HG02938 (cell line): ENCODE measurements around the gene APOA4.
"Not testable (repeated sequence)": the region's sequence is repeated elsewhere in the genome, so short reads cannot be mapped to it uniquely, and the experiment has no call there.

Experiments used
- ATAC-seq: cut with Tn5 transposase; IDR thresholded peaks from one replicate; pipeline ENCODE4 v1.9.1; 2021; ENCODE audit warnings: mild to moderate bottlenecking, moderate library complexity; ENCODE audit not compliant: unreplicated experiment

Gene APOA4

DNA sequence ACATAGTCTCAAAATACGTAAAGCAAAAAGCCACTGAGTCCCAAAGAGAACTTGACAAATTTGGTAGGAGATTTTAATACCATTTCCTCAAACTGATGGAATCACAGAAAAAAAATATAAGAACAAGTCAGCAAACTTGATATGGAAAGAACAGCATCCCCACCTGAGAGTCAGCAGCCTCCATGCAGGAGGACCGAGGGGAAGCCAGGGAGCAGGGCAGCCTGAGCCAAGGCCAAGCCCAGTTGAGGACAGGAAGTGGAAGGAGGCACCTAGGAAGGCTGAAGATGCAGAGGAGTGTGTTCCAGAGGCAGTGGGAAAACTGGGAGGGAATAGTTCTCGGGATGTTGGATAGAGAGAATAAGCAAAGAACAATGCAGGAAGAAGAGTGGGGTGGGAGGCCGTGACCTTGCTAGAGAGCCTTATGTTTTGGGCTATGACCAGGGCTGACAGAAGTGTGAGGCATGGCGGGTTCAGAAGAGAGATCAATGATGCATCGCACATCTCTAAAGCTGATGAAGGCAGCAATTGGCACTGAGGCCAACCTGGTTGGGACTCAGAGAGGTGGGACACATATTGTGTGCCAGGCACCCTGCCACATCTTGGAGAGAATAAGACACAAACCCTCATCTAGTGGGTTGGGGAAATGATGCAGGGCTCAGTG lies 15.4 kb downstream of the APOA4 start:
- ATAC-seq, result no peak

DNA sequence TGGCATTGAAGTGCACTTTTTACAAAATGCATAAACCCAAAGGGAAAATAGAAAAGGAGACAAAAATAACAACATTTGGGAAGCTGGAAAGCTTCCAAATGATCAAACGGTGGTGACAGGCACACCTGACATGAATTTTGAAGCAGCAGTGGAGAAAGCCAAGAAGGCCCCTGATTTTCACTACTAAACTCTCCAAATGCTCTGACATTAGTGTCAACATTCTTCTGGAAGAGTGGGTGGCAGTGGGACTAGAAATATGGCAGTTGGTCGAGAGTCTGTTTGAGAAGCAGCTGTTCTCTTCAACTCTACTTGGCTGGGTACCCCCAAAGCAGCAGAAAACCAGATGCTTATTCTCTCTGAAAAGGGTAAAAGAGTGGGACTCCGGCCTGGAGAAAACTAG lies 19.1 kb downstream of the APOA4 start:
- ATAC-seq, result no peak

DNA sequence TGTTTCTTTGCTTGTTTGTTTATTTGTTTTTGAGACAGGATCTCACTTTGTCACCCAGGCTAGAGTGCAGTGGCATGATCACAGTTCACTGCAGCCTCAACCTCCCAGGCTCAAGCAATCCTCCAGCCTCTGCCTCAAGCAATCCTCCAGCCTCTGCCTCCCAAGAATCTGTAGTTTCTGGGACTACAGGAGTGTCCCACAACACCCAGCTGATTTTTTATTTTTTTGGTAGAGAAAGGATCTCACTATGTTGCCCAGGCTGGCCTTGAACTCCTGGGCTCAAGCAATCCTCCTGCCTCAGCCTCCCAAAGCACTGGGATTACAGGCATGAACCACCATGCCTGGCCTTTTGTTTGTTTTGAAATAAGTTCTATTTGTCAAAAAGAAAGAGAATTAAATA lies 21.4 kb downstream of the APOA4 start:
- not testable (repeated sequence) for ATAC-seq

DNA sequence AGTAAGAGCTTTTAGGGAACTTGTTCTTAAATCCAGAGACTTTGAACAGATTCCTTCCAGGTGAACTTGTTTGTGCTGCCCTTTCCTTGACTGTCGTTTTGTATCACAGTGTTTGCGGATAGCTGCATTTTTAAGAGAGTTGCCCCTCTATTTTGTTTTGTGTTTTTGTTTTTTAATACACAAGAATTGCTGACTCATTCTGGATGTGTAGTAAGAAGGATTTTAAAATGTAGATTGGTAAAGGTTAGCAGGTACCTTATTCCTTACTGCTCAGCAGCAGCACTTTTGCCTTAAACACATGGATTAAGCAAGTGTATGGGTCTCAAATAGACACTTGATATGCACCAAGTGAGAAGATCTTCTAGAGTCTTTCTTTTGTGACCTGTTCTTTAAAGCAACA lies 22.5 kb downstream of the APOA4 start:
- ATAC-seq, result no peak

DNA sequence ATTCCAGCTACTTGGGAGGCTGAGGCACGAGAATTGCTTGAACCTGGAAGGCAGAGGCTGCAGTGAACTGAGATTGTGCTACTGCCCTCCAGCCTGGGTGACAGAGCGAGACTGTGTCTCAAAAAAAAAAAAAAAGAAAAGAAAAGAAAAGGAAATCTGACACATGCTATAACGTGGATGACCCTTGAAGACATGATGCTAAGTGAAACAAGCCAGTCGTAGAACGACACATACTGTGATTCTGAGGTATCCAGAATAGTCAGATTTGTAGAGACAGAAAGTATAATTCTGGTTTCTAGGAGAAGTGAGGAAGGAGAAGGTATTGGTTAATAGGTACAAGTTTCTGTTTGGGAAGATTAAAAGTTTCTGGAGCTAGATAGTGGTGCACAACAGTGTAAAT lies 24.7 kb downstream of the APOA4 start:
- no peak for ATAC-seq

DNA sequence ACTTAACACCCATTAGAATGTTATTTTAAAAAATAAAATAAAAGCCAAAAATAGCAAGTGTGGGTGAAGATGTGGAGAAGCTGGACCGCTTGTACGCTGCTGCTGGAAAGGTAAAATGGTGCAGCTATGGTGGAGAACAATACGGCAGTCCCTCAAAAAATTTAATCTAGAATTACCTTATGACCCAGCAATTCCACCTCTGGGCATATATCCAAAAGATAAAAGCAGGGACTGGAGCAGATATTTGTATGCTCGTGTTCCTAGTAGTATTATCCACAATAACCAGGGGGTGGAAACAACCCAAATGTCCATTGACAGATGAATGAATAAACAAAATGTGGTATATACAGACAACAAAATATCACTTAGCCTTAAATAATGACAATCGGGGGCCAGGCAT lies 25.3 kb downstream of the APOA4 start:
- no peak for ATAC-seq

DNA sequence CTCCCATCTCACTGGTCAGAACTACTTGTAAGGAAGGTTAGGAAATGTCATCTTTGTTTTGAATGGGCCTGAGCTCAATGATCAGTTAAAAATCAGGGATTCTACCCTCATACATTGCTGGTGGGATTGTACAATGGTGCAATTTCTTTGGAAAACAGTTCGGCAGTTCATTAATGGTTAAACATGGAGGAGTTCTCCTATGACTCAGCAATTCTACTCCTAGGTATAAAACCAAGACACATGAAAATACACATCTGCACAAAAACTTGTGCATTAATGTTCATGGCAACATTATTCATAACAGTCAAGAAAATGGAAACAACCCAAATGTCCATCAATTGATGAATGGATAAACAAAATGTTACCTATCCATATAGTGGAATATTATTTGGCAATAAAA lies 26.6 kb downstream of the APOA4 start:
- no peak for ATAC-seq

DNA sequence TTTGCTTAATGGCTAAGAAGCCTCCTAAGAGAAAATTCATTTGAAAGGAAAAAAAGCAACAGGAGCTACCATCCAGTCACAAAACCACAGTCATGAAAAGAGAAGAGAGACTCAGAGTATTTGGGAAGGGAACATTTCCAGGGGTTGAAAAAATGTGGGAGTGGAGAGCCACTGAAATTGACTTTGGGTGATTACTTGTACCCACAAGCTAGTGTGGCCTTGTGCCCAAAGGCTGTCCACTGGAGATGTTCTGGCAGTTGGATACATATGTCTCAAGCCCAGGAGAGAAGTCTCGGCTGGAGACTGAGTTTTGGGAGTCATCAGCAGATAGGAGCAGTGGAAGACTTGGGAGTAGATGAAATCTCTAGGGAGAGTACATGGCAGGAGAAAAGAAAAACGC lies 28.3 kb downstream of the APOA4 start:
- no peak for ATAC-seq

DNA sequence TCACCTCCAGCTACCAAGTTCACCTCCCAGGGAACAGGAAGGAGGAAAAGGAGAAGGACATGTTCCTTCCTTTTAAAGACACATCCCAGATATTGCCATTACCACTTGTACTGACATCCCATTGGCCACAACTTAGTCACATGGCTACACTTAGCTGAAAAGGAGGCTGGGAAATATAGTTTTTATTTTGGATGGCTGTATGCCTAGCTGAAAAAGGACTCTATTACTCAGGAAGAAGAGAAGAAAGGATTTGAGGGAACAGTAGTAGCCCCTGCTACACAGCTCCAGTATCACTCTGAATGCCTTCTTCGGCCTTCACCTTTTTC lies 29.4 kb downstream of the APOA4 start:
- no peak for ATAC-seq

DNA sequence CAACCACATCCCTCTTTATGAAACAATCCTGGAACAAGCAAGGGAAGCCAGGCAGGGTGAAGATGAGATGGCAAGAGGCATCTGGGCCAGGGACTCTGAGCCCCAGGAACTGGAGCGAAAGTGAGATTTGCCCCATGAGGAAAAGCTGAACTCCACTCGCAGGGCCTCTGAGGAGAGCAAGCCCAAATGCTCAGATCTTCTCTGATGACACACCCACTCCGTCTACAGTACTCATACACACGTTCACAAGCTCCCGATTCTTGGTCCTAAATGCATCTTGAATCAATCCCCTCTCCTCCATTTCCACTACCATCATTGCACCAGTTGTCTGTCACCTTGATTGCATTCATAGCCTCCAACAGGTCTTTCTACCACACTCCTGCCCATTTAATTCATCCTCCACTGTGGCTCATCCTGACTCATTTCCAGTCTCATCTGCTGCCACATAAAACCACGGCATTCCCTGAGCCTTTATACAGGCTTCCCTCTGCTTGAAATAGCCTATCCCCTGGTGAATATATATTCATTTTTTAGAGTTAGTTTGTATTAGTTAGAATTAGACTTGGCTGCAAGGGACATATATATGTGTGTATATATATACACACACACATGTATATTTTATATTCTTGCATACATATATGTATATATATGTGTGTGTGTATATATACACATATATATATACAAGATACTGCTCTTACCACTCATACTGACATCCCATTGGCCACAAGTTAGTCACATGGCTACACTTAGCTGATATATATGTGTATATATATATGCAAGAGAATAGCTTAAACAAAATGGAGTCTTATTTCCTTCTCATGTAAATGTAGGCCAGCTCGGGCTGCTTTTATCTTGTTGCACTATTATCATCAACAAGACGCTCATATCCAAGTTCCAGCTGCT lies 30.0 kb downstream of the APOA4 start:
- no peak for ATAC-seq

DNA sequence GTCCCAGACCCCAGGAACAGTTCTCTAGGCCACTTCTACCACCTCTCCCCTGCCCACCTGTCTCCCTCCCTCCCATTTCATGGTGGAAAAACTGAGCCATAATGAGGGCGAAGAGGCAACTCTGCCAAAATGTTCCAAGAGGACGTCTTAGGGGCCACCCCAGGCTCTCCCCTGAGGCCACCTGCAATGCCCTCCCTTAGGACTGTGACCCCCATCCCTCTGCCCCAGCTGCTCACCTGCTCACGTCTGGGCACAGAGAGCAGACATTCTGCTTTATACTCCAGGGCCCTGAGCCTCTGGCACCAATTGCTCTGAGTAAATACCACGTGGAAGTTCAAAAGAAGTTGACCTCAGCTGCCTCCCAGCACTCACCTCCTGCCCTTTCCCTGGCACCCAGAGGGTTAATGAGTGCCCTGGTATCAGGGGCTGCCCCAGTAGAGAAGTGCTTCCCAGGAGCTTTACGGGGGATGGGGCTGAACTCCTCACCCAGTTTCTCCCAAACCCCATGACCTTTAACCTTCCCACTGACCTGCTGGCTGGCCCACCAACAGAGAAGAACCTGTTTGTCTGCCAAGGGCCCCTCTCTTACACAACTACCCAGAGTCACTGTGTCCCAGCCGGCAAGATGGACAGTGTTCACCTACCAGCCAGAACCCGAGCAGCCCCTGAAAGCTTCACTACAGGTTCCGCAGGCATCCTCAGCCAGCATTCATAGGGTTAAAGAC lies 30.8 kb downstream of the APOA4 start:
- ATAC-seq, result no peak

DNA sequence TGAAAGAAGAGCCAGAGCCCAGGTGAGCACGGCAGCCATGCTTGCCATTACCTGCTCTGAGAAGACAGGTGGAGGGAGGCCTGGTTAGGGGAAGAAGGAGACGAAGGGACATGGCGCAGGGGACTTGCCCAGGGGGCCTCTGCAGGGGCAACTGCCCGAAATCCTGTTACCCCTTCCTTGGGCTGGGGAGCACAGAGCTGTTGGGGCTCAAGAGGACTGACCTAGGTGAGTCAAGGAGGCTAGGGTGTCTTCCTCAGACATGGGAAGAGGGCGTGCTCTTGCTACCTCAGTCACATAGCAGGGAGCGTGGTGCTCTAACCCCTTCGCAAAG lies 31.3 kb downstream of the APOA4 start, which contains the start of gene APOA5:
Gene APOA5, minus strand, starts transcription at position 67 of the 331 bp plus-strand sequence. Its CDS starts 19 bp downstream, at position 48.
- no peak for ATAC-seq

DNA sequence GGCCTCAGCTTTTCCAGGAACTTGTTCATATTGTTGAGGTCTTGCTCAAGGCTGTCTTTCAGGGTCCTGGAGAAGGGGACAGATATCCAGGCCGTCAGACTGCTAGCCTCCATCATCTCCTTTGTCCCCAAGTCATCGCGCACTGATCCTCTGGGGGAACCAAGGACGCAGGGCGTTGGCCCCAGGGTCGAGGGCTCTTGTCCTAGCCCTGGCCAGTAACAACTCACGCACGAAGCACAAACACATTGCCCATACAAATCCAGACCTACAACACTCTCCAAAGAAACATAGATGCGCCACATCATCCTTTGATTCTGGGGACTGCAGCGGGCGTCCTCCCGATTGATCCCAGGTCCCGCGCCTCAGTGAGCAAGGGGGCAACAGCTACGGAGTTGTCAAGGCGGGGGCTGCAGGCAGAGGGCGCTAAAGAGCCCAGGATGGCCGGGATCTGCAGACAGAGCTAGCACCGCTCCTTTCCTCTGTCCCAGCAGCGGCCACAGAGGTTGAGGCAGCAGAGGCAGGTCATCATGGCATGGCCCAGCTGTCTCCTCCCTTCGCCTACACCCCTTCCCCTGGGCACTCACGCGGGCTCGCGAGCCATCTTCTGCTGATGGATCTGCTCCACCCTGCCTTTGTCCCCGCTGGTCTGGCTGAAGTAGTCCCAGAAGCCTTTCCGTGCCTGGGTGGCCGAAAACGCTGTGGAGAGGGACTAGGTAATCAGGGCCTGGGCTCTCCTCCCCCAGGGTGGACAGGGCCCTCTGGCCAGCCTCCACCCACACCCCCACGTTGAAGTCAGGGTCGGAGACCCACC lies 31.9 kb downstream of the APOA4 start:
- ATAC-seq, result no peak

DNA sequence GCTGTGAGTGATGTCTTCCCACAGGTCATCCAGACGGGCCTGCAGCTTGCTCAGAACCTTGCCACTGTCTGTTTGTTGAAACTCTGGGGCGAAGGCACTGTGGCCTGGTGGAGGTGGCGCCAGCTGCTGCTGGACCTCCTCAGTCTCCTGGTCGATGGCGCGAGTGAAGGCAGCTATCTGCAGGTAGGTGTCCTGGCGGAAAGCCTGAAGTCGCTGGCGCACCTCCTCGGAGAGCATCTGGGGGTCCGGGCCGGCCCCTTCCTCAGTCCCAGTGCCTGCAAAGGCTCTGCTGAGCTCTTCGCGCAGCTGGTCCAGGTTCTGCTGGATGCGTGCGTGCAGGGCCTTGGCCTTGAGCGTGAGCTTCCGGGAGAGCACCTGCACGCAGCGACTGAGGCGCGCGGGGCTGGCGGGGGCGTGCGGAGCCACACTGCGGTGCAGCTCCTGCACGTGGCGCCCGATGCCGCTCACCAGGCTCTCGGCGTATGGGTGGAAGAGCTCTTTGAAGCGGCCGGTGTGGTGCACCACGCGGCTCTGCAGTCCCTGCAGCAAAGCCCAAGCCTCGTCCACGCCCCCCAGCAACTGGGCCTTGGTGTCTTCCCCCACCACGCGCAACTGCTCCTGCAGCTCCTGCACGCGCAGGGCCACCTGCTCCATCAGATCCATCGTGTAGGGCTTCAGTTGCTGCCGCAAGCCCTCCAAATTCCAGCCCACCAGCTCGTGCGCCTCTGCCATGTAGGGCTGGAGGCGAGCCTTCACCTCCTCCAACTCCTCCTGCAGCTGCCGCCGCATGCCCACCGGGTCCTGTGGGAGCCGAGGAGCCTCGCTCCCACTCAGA lies 32.7 kb downstream of the APOA4 start:
- no peak for ATAC-seq

DNA sequence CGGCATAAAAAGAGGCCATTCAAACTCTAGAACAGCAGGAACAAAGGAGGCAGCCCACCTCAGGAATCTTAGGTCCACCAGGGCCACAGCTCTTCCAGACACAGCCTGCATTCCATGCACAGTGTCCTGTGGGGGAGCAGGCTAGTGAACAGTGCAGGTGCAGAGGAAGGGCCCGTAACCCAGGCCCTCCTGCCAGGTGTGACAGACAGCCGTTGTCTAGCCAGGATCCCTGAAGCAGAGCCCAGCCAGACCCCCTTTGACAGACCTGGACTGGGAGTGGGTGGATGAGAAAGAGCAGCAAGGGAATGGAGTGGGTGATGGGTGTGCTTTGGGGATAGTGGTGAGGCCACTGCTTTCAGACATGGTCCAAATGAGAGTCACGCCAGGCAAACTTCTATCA lies 34.1 kb downstream of the APOA4 start:
- no peak for ATAC-seq

DNA sequence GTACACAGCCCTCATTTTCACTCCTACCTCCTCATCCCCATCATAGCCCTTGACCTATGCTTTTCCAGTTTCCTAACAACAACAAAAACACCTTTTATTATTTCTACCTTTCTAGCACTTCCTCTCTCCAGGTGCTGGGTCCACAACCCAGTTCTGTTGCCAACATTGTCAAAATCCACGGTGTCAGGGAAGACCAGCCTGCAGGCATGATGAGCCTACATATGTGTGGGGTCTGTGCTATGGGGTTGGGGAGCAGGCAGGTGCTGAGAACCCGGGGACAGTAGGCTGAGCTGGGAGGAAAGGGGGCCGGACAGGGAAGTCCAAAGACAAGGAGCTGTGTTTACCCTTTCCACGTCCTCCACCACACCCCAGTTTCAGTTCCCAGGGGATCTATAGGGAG lies 34.6 kb downstream of the APOA4 start:
- ATAC-seq, result no peak

DNA sequence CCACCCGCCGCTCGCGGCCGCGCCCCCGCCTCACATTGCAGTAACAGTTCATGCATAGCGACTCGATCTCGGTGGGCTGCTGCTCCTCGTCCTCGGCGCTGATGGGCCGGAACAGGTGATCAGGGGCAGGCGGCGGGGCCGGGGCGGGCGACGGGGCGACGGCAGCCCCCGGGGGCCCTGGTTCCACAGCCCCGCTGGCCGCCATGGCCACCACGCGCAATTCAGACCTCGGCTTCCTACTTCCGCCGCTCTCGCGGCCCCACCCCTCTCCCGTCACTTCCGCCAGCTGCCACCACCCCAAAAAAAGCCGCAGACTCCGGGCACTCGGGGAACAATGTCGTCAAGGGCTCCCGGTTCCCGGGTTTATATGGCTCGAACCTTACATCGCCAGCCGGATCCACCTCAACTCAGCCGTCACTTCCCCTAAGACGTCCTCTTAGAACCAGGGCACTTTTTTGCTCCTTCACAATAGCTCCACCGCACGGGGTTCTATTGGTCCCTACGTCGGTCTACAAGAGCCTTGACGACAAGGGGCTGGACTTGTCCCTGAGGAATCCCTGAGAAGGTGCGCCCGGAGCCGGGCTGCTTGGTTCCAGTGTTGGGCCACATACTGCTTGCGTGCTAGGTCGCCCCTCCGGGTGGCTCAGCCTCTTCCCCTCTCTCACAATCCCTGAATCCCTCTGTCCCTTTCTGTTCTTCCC lies 35.2 kb downstream of the APOA4 start, which contains the start of gene ZPR1:
Gene ZPR1, minus strand, starts transcription at position 238 of the 701 bp plus-strand sequence. Its CDS starts 33 bp downstream, at position 205.
- peak; percentile 82 for ATAC-seq

DNA sequence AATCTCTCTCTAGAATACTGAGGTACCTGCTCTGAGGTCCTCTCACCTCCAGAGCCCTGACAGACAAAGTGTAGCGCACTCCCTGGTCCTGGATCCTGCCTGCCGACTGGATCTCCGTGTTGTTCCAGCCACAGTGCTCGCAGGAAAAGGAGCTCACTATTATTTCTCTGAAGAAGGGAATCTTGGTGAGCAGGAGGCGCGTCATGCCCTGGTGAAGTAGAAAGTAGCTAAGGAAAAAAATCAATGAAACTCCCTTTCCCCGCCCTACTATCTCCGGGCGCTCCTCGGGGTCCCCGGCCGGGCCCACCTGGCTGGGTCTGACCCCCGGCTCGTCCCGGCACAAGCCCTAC lies 35.7 kb downstream of the APOA4 start:
- ATAC-seq, result no peak

DNA sequence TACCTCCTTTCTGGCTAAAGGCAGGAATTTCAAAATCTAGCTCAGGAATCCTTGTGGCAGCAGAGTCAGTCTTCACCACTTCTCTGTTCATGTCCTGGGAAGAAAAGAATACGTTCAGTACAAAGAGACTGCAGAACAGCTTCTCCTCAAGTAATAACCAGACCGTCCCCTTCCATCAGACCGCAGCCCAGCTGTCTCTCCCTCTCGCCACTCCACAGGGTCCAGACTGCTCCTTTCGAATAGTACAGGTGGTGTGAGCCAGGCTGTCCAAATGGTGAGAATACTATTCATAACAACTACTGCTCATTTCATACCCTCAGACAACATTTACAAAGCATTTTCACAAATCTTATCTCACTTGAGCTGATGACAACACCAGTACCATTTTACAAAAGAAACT lies 36.1 kb downstream of the APOA4 start:
- no peak for ATAC-seq

DNA sequence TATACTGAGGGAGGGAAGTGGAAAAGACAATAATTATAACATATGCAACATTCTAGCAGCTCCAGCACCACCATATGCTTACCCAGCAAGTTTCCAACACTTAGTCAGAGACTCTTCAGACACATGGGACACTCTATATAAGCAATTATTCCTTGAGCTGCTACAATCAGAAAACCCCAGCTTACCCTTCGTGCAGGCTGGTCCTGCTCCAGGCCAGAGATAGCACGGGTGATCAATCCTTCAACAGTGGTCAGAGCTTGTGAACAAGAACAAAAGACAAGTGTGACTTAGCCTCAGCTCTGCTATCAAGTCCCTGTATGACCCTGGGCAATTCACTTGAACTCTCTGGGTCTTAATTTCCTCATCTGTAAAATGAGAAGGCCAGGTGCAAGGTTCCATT lies 36.8 kb downstream of the APOA4 start:
- no peak for ATAC-seq
